Smooth muscle cell of the brain vasculature (primary cell): ENCODE data around the gene ALX3.
"Not testable (repeated sequence)": the region's sequence is repeated elsewhere in the genome, so short reads cannot be mapped to it uniquely, and the experiment has no call there.

Experiments
- DNase-seq: peaks from one replicate; pipeline ENCODE4 v3.0.0-alpha.2; 2012; ENCODE audit warnings: low read depth, low spot score

ALX3 gene

DNA sequence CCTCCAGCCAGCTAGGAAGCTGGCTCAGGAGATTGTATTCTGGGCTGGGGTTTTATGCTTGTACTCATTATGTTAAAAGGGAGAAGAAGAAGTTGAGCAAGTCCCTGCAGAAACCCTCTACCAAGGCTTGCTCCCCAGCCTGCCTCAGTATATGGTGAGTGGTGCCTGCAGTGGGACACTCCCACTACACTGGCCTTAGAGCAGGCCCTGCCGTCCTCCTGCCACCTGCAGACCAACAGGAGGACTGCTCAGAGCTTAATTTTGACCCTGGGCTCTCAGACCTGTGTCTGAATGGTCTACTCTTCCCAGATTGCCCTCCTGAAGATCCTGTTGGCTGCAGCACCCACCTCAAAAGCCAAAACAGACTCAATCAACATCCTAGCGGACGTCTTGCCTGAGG lies 23.0 kb downstream of the ALX3 start:
- no peak for DNase-seq

DNA sequence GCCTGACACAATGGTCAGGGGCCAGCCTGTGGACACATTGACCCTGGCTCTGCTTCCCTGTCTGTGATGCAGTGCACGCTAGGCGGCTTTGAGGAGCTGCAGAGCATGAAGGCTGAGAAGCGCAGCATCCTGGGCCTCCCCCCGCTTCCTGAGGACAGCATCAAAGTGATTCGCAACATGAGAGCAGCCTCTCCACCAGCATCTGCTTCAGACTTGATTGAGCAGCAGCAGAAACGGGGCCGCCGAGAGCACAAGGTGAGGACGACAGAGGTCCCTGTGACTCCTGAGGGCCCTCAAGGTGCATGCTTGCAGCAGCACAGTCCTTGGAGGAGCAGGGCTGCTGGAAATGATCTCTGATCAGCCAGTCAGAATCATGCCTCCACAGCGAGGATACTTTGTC lies 27.5 kb downstream of the ALX3 start:
- DNase-seq, result no peak

DNA sequence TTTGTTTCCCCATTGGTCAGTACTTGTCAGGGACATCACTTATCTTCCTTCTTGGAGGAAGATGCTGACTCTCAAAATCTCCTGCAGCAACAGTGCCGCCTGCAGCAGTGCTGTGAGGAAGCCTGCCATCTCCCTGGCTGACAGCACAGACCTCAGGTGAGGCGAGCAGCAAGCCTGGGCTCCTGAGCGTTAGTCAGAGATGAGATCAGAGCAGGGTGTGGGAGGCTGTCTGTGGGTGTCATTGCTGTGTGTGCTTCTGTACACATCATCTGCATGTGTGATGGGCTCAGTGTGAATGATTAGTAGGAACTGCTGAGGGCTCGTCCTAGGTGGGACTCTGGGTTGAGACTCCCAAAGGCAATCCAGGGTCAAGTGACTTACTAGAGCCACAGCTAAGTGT lies 29.9 kb downstream of the ALX3 start:
- no peak for DNase-seq

DNA sequence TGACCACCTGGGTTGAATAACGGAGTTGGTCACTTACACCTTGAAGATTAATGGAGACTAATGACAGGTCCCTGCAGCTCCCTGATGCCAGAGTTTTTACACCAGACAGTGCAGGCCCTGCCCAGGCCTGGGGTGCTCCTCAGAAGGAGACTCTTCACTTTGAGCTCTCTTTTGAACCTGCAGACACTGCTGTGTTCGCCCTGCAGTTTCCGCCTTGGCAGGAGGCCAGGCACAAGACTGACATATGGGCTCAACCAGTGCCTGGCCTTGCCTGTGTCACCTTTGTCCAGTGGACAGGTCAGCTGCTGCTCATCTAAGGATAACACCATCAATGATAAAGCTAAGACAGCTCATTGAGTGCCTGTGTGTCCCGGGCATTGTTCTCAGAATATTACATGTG lies 30.8 kb downstream of the ALX3 start:
- no peak for DNase-seq

DNA sequence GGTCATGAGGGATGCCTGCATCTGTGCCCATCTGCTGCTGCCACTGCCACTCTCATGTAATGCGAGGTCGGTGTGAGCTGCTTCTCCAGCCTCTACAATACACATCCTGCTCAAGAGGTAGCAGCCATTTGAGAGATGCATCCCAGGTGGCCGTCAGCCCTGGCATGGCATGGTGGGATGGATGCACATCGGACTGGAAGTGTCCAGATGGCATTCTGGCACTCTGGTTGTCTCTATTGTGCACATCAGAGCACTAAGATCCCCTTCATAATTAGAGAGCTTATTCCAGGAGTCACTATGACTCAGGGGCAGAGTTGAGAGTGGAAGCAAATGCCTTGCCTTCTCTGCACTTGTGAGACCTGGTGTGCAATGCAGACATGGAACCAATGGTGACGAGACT lies 32.2 kb downstream of the ALX3 start:
- DNase-seq, result no peak

DNA sequence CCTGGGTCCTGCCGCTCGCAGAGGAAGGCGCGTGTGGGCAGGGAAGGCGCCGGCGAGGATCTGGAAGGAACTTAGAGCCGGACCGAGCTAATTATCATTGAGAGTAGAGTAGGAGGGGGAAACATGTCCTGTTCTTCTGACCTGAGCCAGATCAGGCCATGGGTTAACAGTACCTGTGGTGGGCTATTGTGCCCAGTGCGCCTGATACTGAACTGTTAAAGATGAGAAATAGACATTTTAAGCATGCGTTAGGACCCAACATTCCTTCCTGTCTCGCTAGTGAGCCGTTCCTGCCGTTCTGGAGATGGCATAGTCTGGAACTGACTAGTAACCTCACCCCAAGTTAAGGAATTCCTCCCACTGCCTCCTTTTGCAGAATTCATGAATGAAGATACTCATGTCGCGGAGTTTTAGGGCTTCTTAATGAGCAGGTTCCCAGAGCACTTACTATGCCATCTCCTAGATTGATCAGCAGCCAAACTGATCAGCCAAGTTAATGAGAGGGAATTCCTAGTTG lies 35.2 kb downstream of the ALX3 start:
- DNase-seq, result no peak

DNA sequence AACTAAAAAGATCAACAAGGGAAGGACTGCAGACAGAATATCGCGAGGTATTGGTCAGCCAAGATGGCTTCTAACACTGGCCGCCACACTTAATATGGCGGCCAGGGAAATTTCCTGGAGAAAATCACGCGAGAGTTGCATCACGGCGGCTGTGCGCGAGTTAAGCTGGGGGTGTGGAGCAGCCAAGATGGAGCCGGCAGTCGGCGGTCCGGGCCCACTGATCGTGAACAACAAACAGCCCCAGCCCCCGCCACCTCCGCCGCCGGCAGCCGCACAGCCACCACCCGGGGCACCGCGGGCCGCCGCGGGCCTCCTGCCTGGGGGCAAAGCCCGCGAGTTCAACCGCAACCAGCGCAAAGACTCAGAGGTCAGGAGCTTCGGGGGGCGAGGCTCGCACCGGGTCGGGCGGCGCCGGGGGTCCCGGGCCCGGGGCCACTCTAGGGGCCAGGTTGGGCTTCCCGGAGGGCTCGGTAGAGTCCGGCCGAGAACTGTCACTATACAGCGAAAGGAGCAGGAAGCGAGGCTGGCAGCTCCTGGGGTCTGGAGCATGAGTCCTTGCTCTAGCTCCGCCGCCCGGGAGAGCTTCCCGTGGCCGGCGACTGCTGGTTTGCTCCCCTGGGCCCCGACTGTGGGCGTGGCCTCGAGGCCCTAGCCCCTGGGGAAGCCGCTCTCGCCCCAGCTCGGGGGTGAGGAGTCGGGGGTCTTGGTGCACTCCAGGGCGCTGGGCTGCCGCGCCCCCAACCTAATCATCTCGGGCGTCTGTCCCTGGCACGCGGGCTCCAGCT lies 35.8 kb downstream of the ALX3 start, which contains the start of gene STRIP1:
Gene STRIP1, plus strand, starts transcription at position 174 of the 785 bp plus-strand sequence. Its CDS starts 14 bp downstream, at position 188.
- peak; percentile 89 for DNase-seq

DNA sequence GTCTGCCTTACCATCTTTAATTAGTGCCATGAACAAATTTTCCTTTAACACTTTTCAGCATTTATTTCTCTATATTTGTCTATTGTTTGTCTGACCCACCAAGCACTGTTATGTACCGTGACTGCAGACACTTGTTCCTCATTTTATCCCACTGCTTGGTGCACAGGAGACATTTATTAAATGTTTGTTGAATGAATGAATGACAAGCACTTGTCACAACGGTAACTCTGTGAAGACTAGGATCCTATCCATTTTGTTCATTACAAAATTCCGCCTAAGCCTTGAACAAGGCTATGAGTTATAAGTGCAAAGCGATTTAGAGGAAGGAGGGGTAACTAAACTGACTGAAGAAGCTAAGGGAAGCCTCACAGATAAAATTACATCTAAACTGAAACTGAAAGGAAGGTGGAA lies 36.4 kb downstream of the ALX3 start:
- DNase-seq, result no peak

DNA sequence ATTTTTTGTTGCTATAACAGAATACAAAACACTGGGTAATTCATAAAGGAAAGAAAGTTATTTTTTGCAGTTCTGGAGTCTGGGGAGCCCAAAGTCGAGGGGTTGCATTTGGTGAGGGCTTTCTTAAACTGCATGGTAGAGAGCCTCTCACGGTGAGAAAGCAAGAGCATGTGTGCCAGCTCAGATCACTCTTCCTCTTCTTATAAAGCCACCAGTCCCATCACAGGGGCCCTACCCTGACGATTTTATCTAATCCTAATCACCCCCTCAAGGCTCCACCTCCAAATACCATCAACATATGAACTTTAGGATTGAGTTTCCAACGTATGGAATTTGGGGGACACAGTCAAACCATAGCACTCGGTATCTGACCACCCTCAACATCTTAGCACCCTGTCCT lies 37.1 kb downstream of the ALX3 start:
- DNase-seq, result no peak

DNA sequence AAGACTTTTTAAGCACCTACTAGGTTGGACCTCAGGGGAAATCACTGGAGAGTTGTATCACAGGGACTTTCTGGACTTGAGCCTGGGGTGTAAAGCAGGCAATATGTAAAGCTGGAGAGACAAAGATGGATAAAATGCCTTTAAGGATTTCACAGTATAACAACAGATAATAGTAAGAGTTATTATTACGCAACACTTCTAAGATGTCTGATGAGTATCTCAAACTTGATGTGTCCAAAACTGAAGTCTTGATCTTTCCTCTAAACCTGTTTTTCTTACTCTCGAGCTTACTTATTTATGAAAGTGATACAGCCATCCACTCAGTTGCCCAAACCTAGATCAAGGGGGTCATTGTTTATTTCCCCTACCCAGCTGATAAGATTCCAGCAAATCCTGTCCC lies 38.1 kb downstream of the ALX3 start:
- no peak for DNase-seq

DNA sequence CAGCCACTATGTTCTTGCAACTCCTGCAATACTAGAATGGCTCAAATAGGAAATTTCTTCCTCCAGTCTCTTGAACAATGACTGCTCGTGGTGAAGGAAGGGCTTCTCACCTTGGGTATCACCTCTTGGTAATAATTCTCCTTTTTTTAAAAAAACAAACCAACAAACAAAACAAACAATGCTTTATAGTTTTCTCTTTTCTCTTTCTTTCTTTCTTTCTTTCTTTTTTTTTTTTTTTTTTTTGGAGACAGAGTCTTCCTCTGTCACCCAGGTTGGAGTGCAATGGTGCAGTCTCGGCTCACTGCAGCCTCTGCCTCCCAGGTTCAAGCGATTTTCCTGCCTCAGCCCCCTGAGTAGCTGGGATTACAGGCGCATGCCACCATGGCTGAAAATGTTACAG lies 39.8 kb downstream of the ALX3 start:
- not testable (repeated sequence) for DNase-seq

DNA sequence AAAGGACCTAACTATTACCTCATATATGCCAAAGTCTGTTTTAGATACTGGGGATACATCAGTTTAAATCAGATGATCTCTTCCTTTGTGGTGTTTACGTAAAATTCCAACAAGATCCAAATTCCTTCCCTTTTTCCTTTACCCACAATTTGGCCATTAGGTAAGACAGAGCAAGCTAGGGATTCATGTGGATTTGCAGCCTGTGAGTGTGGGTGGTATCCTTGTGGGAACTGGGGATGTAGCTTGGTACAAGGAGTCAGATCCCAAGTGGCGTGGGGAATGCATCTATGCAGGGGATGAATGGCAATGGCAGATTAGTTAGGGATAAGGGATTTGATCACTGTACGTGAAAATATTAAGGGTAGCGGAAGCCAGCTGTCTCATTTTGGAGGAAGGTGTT lies 45.9 kb downstream of the ALX3 start:
- no peak for DNase-seq

DNA sequence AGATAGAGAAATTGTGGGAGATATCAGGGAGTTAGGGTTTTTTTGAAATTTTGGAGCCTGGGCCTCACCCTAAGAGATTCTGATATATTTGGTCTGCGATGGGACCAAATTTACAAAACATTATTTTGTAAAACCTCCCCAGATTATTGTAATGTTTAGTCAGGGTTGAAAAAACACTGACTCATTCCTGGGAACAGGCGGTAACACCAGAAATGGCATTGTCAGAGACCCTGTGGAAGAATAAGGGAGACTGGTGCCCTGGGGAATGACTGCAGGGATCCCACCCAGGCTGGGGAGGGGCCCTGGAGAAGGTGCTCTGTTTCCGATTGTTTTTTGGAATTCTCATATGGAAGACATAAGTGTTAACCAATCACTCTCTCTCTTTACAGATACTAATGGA lies 49.2 kb downstream of the ALX3 start:
- DNase-seq, result no peak

DNA sequence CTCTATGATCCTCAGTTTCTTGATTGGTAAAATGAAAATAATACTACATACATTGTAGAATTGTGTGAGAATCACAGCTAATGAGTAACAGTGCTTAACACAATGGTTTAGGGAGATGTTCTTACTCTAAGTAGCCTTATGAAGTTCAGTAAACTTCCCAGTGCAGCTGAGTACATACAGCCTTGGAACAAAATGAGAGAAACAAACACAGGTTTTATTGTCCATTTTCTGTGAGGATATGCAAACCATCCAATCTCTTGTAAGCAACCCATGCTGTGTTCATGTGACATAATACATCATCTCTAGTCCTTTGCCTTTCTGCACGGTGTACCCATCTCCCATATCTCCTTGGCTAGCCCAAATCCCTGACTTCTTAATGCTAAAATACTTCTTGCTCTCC lies 50.7 kb downstream of the ALX3 start:
- DNase-seq, result no peak

DNA sequence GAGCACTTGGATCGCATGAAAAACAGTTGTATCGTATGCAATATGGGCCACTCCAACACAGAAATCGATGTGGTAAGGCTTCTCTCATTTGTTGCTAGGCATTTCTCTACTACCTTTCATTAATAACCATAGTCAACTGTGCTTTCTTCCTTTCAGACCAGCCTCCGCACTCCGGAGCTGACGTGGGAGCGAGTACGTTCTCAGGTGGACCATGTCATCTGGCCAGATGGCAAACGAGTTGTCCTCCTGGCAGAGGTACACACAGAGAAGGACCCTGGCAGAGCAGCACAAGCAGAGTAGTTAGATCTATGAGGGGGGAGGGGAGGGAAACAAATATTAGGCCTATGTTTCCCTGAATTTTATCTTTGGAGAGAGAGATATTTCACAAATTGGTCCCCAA lies 52.1 kb downstream of the ALX3 start:
- no peak for DNase-seq

DNA sequence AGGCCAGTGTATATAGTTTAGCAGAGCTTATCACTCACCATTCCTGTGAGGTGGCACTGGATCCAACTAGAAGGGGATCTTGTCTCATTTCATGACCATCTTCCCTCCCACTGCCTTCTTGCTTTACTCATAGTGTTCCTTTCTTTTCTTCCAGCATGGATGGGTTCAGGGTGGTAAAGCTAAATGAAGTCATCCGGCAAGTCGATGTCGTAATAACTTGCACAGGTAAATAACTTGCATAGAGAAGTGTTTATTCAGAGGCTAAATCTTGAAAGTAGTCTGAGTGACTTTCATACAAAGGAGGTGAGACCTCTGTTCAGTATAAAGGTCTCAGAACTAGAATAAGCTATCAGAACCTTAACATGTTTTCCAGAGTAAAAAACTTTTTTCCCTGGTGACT lies 52.7 kb downstream of the ALX3 start:
- DNase-seq, result no peak

DNA sequence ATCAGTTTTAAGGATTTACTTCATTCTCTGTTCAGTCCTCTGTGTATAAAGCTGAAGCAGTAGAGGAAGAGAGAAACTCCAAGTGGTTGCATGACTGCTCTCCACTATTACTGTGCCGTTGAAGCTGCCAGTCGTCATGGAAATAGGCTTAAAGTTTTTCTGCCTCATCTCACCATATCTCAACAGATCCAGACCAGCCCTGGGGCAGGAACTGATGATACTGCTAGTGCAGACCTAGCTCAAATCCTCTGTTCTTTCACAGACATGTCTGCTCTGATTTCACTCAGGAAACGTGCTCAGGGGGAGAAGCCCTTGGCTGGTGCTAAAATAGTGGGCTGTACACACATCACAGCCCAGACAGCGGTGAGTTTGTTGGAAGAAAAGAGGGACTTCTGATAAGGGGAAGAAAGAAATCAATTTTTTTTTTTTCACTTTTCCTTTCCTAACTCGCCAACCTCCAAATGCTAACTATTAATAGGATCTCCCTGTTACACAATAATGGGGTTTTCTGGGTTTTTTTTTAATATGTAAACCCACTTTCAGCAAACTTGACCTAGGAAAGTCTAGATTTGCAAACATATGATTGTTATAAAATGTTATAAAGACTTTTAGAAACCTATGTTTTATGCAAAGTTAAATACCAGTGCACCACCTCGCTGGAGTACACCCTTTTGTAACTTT lies 58.2 kb downstream of the ALX3 start:
- no peak for DNase-seq

DNA sequence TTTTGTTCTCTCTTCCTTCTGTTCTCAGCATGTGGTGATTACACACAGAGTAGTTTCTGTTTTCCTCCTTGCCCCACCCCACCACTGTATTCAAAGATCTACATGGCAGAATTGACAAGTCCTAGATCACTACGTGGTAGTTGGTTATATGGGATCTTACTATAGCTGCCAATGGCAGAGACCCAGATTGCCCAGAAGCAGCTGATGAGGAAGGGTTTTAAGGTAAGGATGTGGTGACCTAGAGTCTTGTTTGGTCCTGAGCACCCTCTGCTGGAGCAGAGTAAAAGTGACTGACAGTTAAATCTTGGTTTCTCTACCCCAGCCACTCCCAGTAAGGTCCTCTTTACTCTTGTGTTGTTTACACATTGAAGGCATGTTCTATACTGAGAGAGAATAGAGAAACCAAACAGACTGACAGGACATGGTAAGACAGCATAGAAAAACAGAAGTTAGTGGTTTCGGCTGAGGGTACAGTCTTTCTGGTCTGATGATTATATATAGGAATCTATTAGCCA lies 58.9 kb downstream of the ALX3 start:
- peak; percentile 23 for DNase-seq
